Measurements from ENCODE around the gene DMRTC2. TPM values are rescaled to one million over a fixed set of nuclear protein-coding genes. Genes with fewer than 3 reads are reported as not detected.
A peak's percentile ranks its signal among the peaks of the same experiment; 100 is the strongest.

DMRTC2 gene
- total RNA-seq, 4 donors from 2014 or later = not detected

DNA sequence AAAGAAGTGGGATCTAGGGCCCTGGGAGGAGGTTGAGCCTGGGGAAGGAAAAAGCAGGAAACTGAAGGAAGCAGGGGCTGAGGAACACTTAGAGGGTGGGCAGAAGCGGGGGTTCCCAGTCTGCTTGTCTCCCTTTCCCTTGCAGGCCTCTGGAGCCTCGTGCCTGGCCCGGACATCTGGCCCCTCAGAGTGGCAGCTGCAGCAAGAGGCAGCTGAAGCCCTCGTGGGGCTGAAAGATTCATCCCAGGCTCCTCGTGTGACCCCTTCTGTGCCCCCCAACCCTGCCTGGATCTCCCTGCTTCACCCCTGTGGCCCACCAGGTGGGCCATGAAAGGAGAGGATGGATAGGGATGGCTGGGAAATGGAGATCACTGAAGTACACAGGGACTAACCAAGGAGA is 5.5 kb downstream of the DMRTC2 start:
- Histone ChIP-seq H3K9me3 (no peaks in the 10 kb centered on the region), H3K27me3 (peaks cover 0 to 41% of the 10 kb centered on the region in 2 donors), H3K36me3 (no peaks in the 10 kb centered on the region), H3K4me1 (no peaks in the 10 kb centered on the region), H3K27ac (no peak overlapping the region), H3K4me3 (no peak overlapping the region)
- 63 to 79% methylated on average over 5 of the region's 5 CpGs for WGBS, 2 donors
- TF ChIP-seq EP300 (IDR thresholded peaks at IDR 0.05) (no peak), CTCF (IDR thresholded peaks at IDR 0.05) (no peak), POLR2A (IDR thresholded peaks at IDR 0.05) (no peak)
- DNase-seq (ENCODE audit: low spot score in 2 of 2) = no peak

DNA sequence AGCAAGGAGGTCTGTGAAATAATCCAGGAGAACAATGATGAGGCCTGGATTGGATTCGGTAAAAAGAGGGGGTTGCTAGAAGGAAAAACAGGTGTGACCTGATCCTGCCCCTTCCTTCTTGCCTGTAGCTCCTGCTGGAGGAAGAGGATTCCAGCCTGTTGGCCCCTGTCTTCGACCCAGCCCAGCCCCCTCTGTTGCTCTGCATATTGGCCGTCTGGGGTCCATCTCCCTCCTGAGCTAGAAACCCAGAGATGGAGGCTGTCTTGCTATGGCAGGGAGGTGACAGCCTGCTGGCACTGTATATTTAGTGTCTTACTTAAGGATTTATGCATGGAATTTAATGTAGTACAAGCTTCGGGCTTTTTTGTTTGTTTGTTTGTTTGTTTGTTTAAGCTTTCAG is 6.6 kb downstream of the DMRTC2 start:
- H3K36me3 ChIP-seq = no peaks in the 10 kb centered on the region
- H3K27me3 ChIP-seq = peaks cover 0 to 43% of the 10 kb centered on the region in 2 donors
- no peak for DNase-seq (ENCODE audit: low spot score in 2 of 2)

DNA sequence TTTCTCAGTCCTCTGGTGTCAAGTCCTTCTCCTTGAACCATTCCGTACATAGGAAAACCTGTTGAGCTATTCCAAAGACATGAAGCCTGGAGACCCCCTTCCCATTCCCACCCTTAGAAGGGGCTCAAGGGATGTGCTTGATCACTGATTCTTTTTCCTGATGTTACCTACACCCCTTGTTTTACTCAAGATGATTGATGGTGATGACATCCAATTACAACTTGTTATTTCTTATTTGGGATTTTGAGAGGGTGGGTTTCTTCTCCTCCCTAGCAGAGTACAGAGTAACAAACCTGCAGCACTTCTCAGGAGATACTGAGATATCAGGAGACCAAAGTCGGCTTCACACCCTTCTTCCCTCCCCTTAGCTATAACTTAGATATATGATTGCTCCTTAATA is 8.5 kb downstream of the DMRTC2 start:
- no peaks in the 10 kb centered on the region for H3K36me3 ChIP-seq
- H3K27ac ChIP-seq = no peak overlapping the region
- no peaks in the 10 kb centered on the region for H3K9me3 ChIP-seq
- H3K4me1 ChIP-seq = no peaks in the 10 kb centered on the region
- no peak for DNase-seq (ENCODE audit: low spot score in 2 of 2)
- H3K27me3 ChIP-seq = peaks cover 0 to 41% of the 10 kb centered on the region in 2 donors
- 74 to 88% methylated on average over 2 of the region's 2 CpGs for WGBS, 2 donors
- TF ChIP-seq CTCF (IDR thresholded peaks at IDR 0.05) (no peak), EP300 (IDR thresholded peaks at IDR 0.05) (no peak), POLR2A (IDR thresholded peaks at IDR 0.05) (no peak)
- no peak overlapping the region for H3K4me3 ChIP-seq

More for the DNA sequence above, 6.6 kb downstream of the DMRTC2 start:
- H3K4me1 ChIP-seq = no peaks in the 10 kb centered on the region
- H3K27ac ChIP-seq = no peak overlapping the region
- no peaks in the 10 kb centered on the region for H3K9me3 ChIP-seq
- H3K4me3 ChIP-seq = no peak overlapping the region
- TF ChIP-seq EP300 (IDR thresholded peaks at IDR 0.05) = no peak
- TF ChIP-seq POLR2A (IDR thresholded peaks at IDR 0.05) = no peak
- no peak for TF ChIP-seq CTCF (IDR thresholded peaks at IDR 0.05)
- WGBS, 2 donors = 28 to 38% methylated on average over 4 of the region's 4 CpGs

- 33 to 62% methylated on average over 2 of the region's 2 CpGs for WGBS, 2 donors
- DNase-seq (ENCODE audit: low spot score in 2 of 2) = no peak
- TF ChIP-seq POLR2A (IDR thresholded peaks at IDR 0.05) = no peak
- TF ChIP-seq CTCF (IDR thresholded peaks at IDR 0.05) = no peak
- no peak for TF ChIP-seq EP300 (IDR thresholded peaks at IDR 0.05)
- Histone ChIP-seq H3K36me3 (no peaks in the 10 kb centered on the region), H3K27ac (no peak overlapping the region), H3K4me1 (no peaks in the 10 kb centered on the region), H3K4me3 (no peak overlapping the region), H3K9me3 (no peaks in the 10 kb centered on the region), H3K27me3 (peaks cover 0 to 41% of the 10 kb centered on the region in 2 donors)
These were observed 8.9 kb downstream of the DMRTC2 start for GRCh38 chr19:41853768-41854167.

- no peak for TF ChIP-seq POLR2A (IDR thresholded peaks at IDR 0.05)
- TF ChIP-seq EP300 (IDR thresholded peaks at IDR 0.05) = no peak
- 4 to 5% methylated on average over 8 of the region's 8 CpGs for WGBS, 2 donors
- peaks cover 0 to 14% of the 10 kb centered on the region in 2 donors for H3K27me3 ChIP-seq
- no peaks in the 10 kb centered on the region for H3K9me3 ChIP-seq
- no peak for DNase-seq (ENCODE audit: low spot score in 2 of 2)
- H3K27ac ChIP-seq = peak overlapping the region in 3 of 4 donors; percentile 89 to 98 (median 97)
- peaks cover 0 to 30% (median 0%) of the 10 kb centered on the region in 3 donors for H3K36me3 ChIP-seq
- peaks cover 3 to 40% (median 32%) of the 10 kb centered on the region in 4 donors for H3K4me1 ChIP-seq
- peak overlapping the region in 3 of 4 donors; percentile 15 to 98 (median 66) for H3K4me3 ChIP-seq
These were observed 14.4 kb downstream of the DMRTC2 start for GRCh38 chr19:41859213-41859617.

All from tibial nerve (tissue), 4 donors.